Endothelial cell of umbilical vein (primary cell): ENCODE data around the gene GUCY2D. TPM values are rescaled to one million over a fixed set of nuclear protein-coding genes. Genes with fewer than 3 reads are reported as not detected.

ENCODE experiments used
- BruUV-seq: library from RNA; stranded (reverse); fragments of 400-500 nt; replicated peaks from 2 replicates; lab custom pipeline; 2021; lab: Mats Ljungman, UMichigan
- CTCF ChIA-PET: fragments of 300-600, 350-600 bp; sonication (Branson Sonifier 250); formaldehyde crosslinking; loops from one replicate; lab custom pipeline; 2021; ENCODE audit warnings: antibody characterized with exemption, inconsistent platforms; lab: Charles Lee
- POLR2A ChIA-PET: fragments of 300-600, 350-600 bp; sonication (Branson Sonifier 250); formaldehyde crosslinking; loops from one replicate; lab custom pipeline; 2021; ENCODE audit warnings: antibody characterized with exemption, inconsistent platforms; lab: Charles Lee
- DNase-seq: peaks from one replicate; pipeline ENCODE4 v3.0.0-alpha.2; 2011; ENCODE audit warnings: low read depth, low spot score
- FAIRE-seq: peaks from 2 replicates; lab custom pipeline; 2011; peaks lifted over from hg19 to GRCh38; lab: Jason Lieb, UNC
- H2AFZ ChIP-seq: 2 replicates; pipeline ENCODE4 v1.6.0; 2012; ENCODE audit warnings: low read depth, low read length, control low read depth, inconsistent platforms
- H3K27ac ChIP-seq: 2 replicates; pipeline ENCODE4 v1.5.1; 2011; ENCODE audit warnings: low read depth, mild to moderate bottlenecking, control low read depth, low read length, moderate library complexity; ENCODE audit not compliant: insufficient read depth
- H3K27me3 ChIP-seq, 2 experiments: 2 replicates each; pipeline versions ENCODE4 v1.6.0 to v1.6.1; 2011; ENCODE audit warnings: low read length in 2 of 2, mixed read lengths in 1 of 2; ENCODE audit not compliant: control insufficient read depth in 2 of 2, insufficient read depth in 2 of 2
- H3K36me3 ChIP-seq, 2 experiments: 2 replicates in 1 of 2; 3 replicates in 1 of 2; pipeline ENCODE4 v1.5.1; 2011; ENCODE audit warnings: low read length in 2 of 2, mild to moderate bottlenecking in 1 of 2, moderate library complexity in 1 of 2; ENCODE audit not compliant: control insufficient read depth in 2 of 2, insufficient read depth in 2 of 2; ENCODE audit errors: extremely low read depth in 1 of 2
- H3K4me1 ChIP-seq: 3 replicates; pipeline ENCODE4 v1.5.1; 2011; ENCODE audit warnings: mild to moderate bottlenecking, low read length; ENCODE audit not compliant: control insufficient read depth, insufficient read depth; ENCODE audit errors: extremely low read depth
- H3K4me2 ChIP-seq: 2 replicates; pipeline ENCODE4 v1.6.1; 2011; ENCODE audit warnings: low read length, control low read depth, mixed read lengths; ENCODE audit not compliant: insufficient read depth
- H3K4me3 ChIP-seq, 3 experiments: fragments of 200-600 bp in 1 of 3; sonication (generic), shearing (Covaris generic) in 1 of 3; replicated peaks in 1 of 3; 2 replicates each; pipeline ENCODE4 v1.5.1; 2011 to 2016; ENCODE audit warnings: control low read depth in 3 of 3, low read length in 3 of 3, mild to moderate bottlenecking in 2 of 3, inconsistent platforms in 1 of 3, low read depth in 1 of 3, moderate library complexity in 1 of 3; ENCODE audit not compliant: insufficient read depth in 1 of 3
- H3K79me2 ChIP-seq: 2 replicates; pipeline ENCODE4 v1.6.0; 2012; ENCODE audit warnings: low read length, inconsistent platforms; ENCODE audit not compliant: control insufficient read depth, insufficient read depth
- H3K9ac ChIP-seq: replicated peaks from 2 replicates; pipeline ENCODE3; 2011; ENCODE audit warnings: low read length, control low read depth; ENCODE audit not compliant: insufficient read depth; ENCODE audit errors: extremely low read depth
- H3K9me1 ChIP-seq: replicated peaks from 3 replicates; pipeline ENCODE4 v1.6.0; 2011; ENCODE audit warnings: mild to moderate bottlenecking, low read length; ENCODE audit not compliant: control insufficient read depth, insufficient read depth; ENCODE audit errors: extremely low read depth
- H3K9me3 ChIP-seq: replicated peaks from 2 replicates; pipeline ENCODE4 v1.5.1; 2012; ENCODE audit warnings: low read length, inconsistent platforms; ENCODE audit not compliant: control insufficient read depth, insufficient read depth
- H4K20me1 ChIP-seq: replicated peaks from 2 replicates; pipeline ENCODE3; 2011; ENCODE audit warnings: mild to moderate bottlenecking, low read length; ENCODE audit not compliant: control insufficient read depth, insufficient read depth; ENCODE audit errors: extremely low read depth
- EZH2 ChIP-seq: IDR thresholded peaks from 2 replicates; pipeline ENCODE4 v1.6.1; 2012; ENCODE audit warnings: borderline replicate concordance, low read depth, mild to moderate bottlenecking, moderate library complexity, low read length, inconsistent platforms; ENCODE audit not compliant: severe bottlenecking
- FOS ChIP-seq: IDR thresholded peaks from 2 replicates; pipeline ENCODE4 v1.6.1; 2011; ENCODE audit warnings: mild to moderate bottlenecking, low read length, moderate library complexity, borderline replicate concordance; ENCODE audit not compliant: insufficient read depth
- GATA2 ChIP-seq: IDR thresholded peaks from 2 replicates; pipeline ENCODE4 v1.7.0; 2011; ENCODE audit warnings: low read depth, mild to moderate bottlenecking, moderate library complexity, mixed read lengths, low read length; ENCODE audit not compliant: insufficient read length, insufficient read depth
- JUN ChIP-seq: IDR thresholded peaks from 2 replicates; pipeline ENCODE4 v1.6.1; 2011; ENCODE audit warnings: borderline replicate concordance, low read depth; ENCODE audit not compliant: insufficient read length, insufficient read depth
- MYC ChIP-seq: IDR thresholded peaks from one replicate; pipeline ENCODE4 v1.6.1; 2011; ENCODE audit warnings: mild to moderate bottlenecking, low read depth, low read length
- POLR2A ChIP-seq: IDR thresholded peaks from 2 replicates; pipeline ENCODE4 v1.6.1; 2012; ENCODE audit warnings: low read depth, mild to moderate bottlenecking, control low read depth, low read length
- POLR2AphosphoS5 ChIP-seq: IDR thresholded peaks from 2 replicates; pipeline ENCODE4 v1.6.1; 2012; ENCODE audit warnings: low read depth, mild to moderate bottlenecking, control low read depth, low read length, moderate library complexity; ENCODE audit not compliant: insufficient read depth
- dilution Hi-C: fragments of 300-500 bp; cut with MboI; formaldehyde crosslinking; loops from one replicate; pipeline ENCODE4 v1.15.0; 2019; ENCODE audit warnings: low sequenced_read_pairs; ENCODE audit not compliant: extremely low pct_ligation_motif_present
- intact Hi-C: fragments of 100-400 bp; cut with micrococcal nuclease; formaldehyde crosslinking; loops from one replicate; pipeline ENCODE4 v1.10.0; 2022
- polyA plus RNA-seq, 4 experiments: library from polyadenylated mRNA; depleted of rRNA in 3 of 4; stranded (reverse) in 3 of 4; unstranded in 1 of 4; fragments of >200 nt; gene quantifications; 2 replicates each; pipeline versions ENCODE4 v1.2.1 to v1.2.3, GENCODE V29; 2011 to 2012; ENCODE audit warnings: missing spikeins in 1 of 4
- total RNA-seq: library from RNA; stranded (reverse); gene quantifications from 2 replicates; pipeline ENCODE4 v1.2.3, GENCODE V29; 2021
- TF ChIP-seq, protein P1 (sequence below), 2 donors: IDR thresholded peaks; 1 replicate in 1 of 2; 2 replicates in 1 of 2; pipeline ENCODE4 v1.5.1; 2011; ENCODE audit warnings: low read length in 2 of 2, mild to moderate bottlenecking in 2 of 2, moderate library complexity in 2 of 2, control low read depth in 1 of 2, inconsistent platforms in 1 of 2, low read depth in 1 of 2; ENCODE audit not compliant: insufficient read depth in 1 of 2; ENCODE audit errors: extremely low read depth in 1 of 2
- TF ChIP-seq, protein P2 (sequence below): IDR thresholded peaks from 2 replicates; pipeline ENCODE4 v1.6.1; 2011; ENCODE audit not compliant: insufficient read depth, insufficient read length

Gene GUCY2D
- total and polyA plus RNA-seq, 2 donors (not counting 3 experiments of a cell fraction or from before 2014, with no cell fraction given), result not detected

GRCh38 chr17:7993972-7994589 lies 8.3 kb upstream of the GUCY2D start:
- Histone ChIP-seq H3K9ac (no peak overlapping the region), H2AFZ (no peak overlapping the region), H4K20me1 (no peaks in the 10 kb centered on the region), H3K4me1 (peaks cover 4% of the 10 kb centered on the region), H3K79me2 (no peaks in the 10 kb centered on the region), H3K27me3 (peaks cover 9 to 17% of the 10 kb centered on the region in 2 experiments), H3K4me3 (no peak overlapping the region), H3K27ac (no peak overlapping the region), H3K4me2 (no peak overlapping the region), H3K36me3 (no peaks in the 10 kb centered on the region), H3K9me3 (no peaks in the 10 kb centered on the region), H3K9me1 (no peaks in the 10 kb centered on the region)
- ChIA-PET POLR2A (no interaction called here), CTCF (interaction anchor here (4.7 kb wide), 1 partner anchor 65 kb away, joined by 81 read pairs; no protein-coding TSS in a partner anchor)
- FAIRE-seq (no peak), DNase-seq (no peak)
- no TSS peak for BruUV-seq
- dilution Hi-C loops (no loop called here), intact Hi-C loops (no loop called here)
- TF ChIP-seq MYC (no peak), POLR2A (no peak), GATA2 (no peak), JUN (no peak), EZH2 (no peak), FOS (no peak), POLR2AphosphoS5 (no peak)
- TF ChIP-seq, protein P1, sequence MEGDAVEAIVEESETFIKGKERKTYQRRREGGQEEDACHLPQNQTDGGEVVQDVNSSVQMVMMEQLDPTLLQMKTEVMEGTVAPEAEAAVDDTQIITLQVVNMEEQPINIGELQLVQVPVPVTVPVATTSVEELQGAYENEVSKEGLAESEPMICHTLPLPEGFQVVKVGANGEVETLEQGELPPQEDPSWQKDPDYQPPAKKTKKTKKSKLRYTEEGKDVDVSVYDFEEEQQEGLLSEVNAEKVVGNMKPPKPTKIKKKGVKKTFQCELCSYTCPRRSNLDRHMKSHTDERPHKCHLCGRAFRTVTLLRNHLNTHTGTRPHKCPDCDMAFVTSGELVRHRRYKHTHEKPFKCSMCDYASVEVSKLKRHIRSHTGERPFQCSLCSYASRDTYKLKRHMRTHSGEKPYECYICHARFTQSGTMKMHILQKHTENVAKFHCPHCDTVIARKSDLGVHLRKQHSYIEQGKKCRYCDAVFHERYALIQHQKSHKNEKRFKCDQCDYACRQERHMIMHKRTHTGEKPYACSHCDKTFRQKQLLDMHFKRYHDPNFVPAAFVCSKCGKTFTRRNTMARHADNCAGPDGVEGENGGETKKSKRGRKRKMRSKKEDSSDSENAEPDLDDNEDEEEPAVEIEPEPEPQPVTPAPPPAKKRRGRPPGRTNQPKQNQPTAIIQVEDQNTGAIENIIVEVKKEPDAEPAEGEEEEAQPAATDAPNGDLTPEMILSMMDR (IDR thresholded peaks at IDR 0.05; ENCODE audit: extremely low read depth in 1 of 2, insufficient read depth in 1 of 2, low read depth in 1 of 2, low read length in 2 of 2), result no peak
- TF ChIP-seq, protein P2, sequence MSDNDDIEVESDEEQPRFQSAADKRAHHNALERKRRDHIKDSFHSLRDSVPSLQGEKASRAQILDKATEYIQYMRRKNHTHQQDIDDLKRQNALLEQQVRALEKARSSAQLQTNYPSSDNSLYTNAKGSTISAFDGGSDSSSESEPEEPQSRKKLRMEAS, result no peak
